ENCODE measurements around the gene GAL.
"Not testable (repeated sequence)": the region's sequence is repeated elsewhere in the genome, so short reads cannot be mapped to it uniquely, and the experiment has no call there.

Gene GAL

GRCh38 chr11:68684385-68685356 lies at the start of gene GAL:
TSS of gene GAL (plus strand) at chr11:68684544. CDS start at chr11:68684924, 380 bp downstream.
- DNase-seq (ENCODE audit: low spot score) = peak; percentile 26

GRCh38 chr11:68634606-68635005 lies 49.7 kb upstream of the GAL start:
- not testable (repeated sequence) for DNase-seq (ENCODE audit: low spot score)

GRCh38 chr11:68635172-68635571 lies 49.2 kb upstream of the GAL start:
- DNase-seq (ENCODE audit: low spot score) = not testable (repeated sequence)

GRCh38 chr11:68635883-68636282 lies 48.5 kb upstream of the GAL start:
- not testable (repeated sequence) for DNase-seq (ENCODE audit: low spot score)

GRCh38 chr11:68639322-68639721 lies 45.0 kb upstream of the GAL start:
- DNase-seq (ENCODE audit: low spot score) = not testable (repeated sequence)

- DNase-seq (ENCODE audit: low spot score) = no peak
Observed at GRCh38 chr11:68641880-68642279, 42.5 kb upstream of the GAL start.

GRCh38 chr11:68643585-68643984 lies 40.8 kb upstream of the GAL start:
- DNase-seq (ENCODE audit: low spot score) = no peak

- DNase-seq (ENCODE audit: low spot score) = no peak
Observed at GRCh38 chr11:68646832-68647231, 37.5 kb upstream of the GAL start.

GRCh38 chr11:68649851-68650555 lies 34.3 kb upstream of the GAL start:
- no peak for DNase-seq (ENCODE audit: low spot score)

- no peak for DNase-seq (ENCODE audit: low spot score)
Observed at GRCh38 chr11:68650801-68651200, 33.5 kb upstream of the GAL start.

- no peak for DNase-seq (ENCODE audit: low spot score)
Observed at GRCh38 chr11:68651208-68651984, 32.9 kb upstream of the GAL start.

- no peak for DNase-seq (ENCODE audit: low spot score)
Observed at GRCh38 chr11:68651985-68652682, 32.2 kb upstream of the GAL start.

GRCh38 chr11:68652683-68653156 lies 31.6 kb upstream of the GAL start:
- no peak for DNase-seq (ENCODE audit: low spot score)

- DNase-seq (ENCODE audit: low spot score) = no peak
Observed at GRCh38 chr11:68653486-68654430, 30.6 kb upstream of the GAL start.

GRCh38 chr11:68654978-68655377 lies 29.4 kb upstream of the GAL start:
- DNase-seq (ENCODE audit: low spot score) = no peak

- DNase-seq (ENCODE audit: low spot score) = no peak
Observed at GRCh38 chr11:68655406-68655805, 28.9 kb upstream of the GAL start.

- no peak for DNase-seq (ENCODE audit: low spot score)
Observed at GRCh38 chr11:68655806-68656205, 28.5 kb upstream of the GAL start.

- no peak for DNase-seq (ENCODE audit: low spot score)
Observed at GRCh38 chr11:68657021-68657780, 27.1 kb upstream of the GAL start.

GRCh38 chr11:68658097-68658496 lies 26.2 kb upstream of the GAL start:
- DNase-seq (ENCODE audit: low spot score) = no peak

GRCh38 chr11:68658661-68659060 lies 25.7 kb upstream of the GAL start:
- no peak for DNase-seq (ENCODE audit: low spot score)

Data from RKO (cell line).